ENCODE data around the gene LARP1.
A peak's percentile ranks its signal among the peaks of the same experiment; 100 is the strongest.
"Not testable (repeated sequence)": the region's sequence is repeated elsewhere in the genome, so short reads cannot be mapped to it uniquely, and the experiment has no call there.

The LARP1 gene

GRCh38 chr5:154830596-154830995 lies 75.4 kb downstream of the LARP1 start:
- no peak for DNase-seq

DNA sequence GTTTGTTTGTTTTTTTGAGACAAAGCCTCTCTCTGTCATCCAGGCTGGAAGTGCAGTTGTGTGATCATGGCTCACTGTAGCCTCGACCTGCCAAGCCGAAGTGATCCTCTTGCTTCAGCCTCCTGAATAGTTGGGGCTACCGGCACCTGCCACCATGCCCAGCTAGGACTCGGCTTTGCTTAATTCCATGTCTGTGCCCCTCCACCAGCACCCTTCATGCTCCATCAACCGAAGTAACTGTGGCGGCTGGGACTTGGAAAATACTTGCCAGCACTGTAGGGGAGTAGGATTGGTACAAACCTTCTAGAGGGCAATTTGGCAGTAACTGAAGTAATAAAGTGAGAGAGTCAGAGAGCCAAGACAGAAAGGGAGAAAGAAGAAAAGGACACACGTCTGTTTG lies 76.3 kb downstream of the LARP1 start:
- DNase-seq: no peak

DNA sequence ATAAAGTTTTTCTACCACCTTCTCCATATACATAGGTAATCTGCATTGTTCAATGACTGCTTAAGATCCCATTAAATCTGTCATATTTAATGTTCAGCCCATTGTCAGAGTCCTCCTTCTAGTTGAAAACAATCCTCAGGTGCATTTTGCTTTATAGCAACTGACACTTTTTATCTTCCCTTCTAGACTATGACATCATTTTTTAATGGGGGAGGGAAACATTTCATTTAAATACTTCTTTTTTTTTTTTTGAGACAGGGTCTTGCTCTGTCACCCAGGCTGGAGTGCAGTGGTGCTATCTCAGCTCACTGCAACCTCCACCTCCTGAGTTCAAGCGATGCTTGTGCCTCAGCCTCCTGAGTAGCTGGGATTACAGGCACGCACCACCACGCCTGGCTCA lies 77.6 kb downstream of the LARP1 start:
- not testable (repeated sequence) for DNase-seq

GRCh38 chr5:154834053-154834452 lies 78.9 kb downstream of the LARP1 start:
- DNase-seq: no peak

GRCh38 chr5:154835701-154836052 lies 80.5 kb downstream of the LARP1 start:
- DNase-seq: not testable (repeated sequence)

DNA sequence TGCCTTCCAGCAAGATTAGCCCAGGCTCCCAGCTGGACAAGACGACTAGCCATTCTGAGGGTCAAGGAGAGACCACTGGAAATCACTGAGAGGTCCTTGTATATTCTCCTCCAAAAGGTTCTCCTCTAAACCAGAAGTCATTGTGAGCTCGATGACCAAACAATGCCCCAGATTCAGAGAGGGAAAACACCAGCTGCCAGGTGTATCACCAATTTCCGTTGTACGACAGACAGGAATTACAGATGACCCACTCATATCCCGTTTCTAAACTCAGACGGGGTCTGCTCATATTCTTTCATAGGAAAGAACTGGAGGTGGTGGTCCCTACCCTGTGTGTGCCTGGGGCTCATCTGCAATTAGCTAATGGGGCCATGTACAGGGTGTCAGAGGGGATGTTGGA lies 81.0 kb downstream of the LARP1 start:
- no peak for DNase-seq

DNA sequence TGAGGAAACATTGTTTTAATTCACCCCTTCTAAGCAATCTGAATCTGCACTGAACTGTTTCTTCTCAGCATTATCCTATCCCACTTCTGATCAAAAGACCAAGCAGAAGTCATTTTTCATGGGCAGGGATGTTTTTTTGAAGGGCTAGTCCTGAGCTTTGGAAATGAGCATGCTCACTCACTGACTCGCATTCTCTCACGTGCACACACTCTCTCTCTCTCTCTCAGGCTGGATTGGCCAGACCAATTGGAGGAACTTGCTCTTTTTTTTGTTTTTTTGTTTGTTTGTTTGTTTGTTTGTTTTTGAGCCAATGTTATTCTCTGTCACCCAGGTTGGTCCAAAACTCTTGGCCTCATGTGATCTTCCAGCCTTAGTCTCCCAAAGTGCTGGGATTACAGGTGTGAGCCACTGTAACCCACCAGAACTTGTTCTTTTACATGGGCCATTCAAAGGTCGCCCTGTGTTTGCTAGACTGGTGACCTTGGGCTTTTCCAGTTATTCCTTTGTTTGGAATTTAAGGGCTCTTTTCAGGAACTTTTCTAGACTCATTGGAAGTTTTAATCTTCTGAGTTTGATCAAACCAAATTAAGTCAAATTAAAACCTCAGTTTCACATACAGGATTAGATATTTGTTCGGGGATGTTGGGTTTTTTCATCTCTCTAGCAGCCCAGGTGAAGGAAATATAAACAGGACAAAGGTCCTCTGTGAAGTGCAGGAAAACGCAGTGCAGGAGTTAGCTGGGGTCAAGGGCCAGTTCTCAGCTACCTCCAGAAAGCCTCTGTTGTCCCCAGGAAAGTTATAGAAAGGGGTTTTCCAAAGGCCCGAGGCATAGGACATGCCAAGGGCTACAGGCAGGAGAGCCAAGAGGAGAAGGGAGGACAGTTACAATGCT lies 82.1 kb downstream of the LARP1 start:
- no peak for DNase-seq

- DNase-seq: no peak
These were observed 85.5 kb downstream of the LARP1 start for GRCh38 chr5:154840435-154841272.

- no peak for DNase-seq
These were observed 86.1 kb downstream of the LARP1 start for GRCh38 chr5:154841273-154841661.

GRCh38 chr5:154842689-154843530 lies 87.7 kb downstream of the LARP1 start:
- no peak for DNase-seq

- no peak for DNase-seq
These were observed 89.6 kb downstream of the LARP1 start for GRCh38 chr5:154844809-154845208.

DNA sequence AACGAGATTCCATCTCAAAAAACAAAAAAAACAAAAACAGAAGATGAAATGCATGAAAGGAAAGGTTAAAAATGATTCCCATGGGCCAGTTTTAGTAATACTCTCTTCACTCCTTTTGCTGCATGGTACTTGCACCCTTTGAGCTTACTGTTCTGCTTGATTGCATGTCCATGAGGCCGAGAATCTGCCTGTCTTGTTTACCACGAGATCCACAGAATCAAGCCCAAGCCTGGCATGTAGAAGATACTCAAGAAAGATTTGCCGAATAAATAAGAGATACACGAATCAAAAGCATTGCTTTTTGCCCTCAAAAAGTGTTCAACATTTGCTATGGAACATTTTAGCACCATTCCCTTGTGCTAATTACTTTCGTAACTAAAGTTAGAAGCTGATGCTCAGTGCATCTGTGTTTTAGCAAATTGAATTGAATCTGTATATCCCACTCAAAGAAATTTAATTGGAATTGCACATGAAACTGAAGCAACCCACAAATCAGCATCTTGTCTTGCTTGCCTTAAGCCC lies 94.1 kb downstream of the LARP1 start:
- DNase-seq: no peak

GRCh38 chr5:154849791-154850201 lies 94.6 kb downstream of the LARP1 start:
- DNase-seq: no peak

DNA sequence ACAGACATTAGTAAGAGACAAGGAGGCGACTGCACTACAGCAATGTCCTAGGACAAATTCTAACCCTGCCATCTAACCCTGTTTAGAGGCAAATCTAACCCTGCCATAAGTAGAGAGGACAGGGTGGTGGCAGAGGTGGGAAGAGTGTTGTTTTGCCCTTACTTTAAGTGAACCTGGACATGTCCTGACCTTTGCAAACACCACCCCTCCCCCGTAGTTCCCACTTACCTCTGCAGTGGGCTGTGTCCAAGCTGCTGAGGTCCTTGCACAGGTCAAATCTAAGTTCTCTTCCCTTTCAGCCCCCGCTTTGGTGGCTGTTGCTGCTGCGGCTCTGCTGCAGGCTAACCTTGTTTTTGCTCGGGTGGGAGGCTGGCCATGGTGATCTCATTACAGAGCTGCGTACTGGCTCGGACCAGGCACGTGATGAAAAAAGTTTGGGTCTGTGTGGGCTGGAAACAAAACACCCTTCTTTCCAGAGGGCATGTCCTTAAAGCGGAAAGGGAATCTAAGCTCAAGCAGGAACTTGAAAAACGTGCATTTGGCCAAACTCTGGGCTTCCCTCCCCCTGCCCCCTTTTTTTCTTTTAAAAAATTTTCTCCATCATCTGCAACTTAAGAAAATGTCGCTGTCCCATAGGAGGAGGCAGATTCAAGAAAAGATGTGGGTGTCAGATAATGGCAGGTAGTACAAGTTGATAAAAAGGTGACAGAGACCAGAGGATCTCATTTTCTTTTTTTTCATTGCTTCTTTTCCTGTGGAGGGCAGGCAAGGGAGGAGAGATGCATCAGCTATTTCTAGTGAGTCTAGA lies 95.3 kb downstream of the LARP1 start, which contains the start of gene FAXDC2:
Gene FAXDC2 (minus strand): TSS at position 349 of the 808 bp plus-strand sequence. CDS start 12,425 bp downstream, outside the sequence.
- no peak for DNase-seq

- no peak for DNase-seq
These were observed 96.2 kb downstream of the LARP1 start for GRCh38 chr5:154851351-154851750.

GRCh38 chr5:154857530-154858296 lies 102.5 kb downstream of the LARP1 start:
- peak; percentile 64 for DNase-seq

DNA sequence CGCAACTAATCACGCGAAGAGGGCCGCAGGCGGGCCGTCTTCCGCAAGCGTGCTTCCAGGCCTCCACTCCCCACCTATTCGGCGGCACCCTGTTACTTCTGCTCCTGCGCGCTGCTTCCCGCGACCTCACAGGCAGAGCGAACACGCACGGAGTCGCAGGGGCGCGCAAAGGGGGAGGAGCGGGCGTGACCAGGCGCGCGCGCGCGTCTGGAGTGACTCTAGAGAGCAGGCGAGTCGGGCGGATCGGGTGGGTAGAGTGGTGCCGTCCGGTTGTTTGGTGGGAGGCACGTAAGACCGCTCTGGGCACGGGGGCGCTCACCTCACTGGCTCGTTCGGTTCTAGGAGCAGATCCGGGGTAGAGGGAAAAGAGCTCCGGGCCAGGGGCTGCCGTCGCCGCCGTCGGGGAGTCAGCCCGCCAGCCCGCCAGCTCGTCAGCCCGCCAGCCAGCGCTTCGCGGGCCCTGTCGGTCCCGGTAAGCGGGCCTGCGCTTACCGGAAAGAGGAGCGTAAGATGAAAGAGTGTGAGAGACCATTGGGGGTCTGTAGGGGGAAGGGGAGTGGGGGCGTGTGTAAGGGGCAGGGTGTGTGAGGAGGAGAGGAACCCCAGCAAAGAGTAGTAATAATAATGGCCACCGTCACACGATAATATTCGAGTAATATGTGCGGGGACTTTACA lies 103.3 kb downstream of the LARP1 start, which contains the start of gene CNOT8:
Gene CNOT8 (plus strand): TSS at position 331 of the 675 bp plus-strand sequence. CDS start 4,652 bp downstream, outside the sequence.
- DNase-seq: peak; percentile 95

DNA sequence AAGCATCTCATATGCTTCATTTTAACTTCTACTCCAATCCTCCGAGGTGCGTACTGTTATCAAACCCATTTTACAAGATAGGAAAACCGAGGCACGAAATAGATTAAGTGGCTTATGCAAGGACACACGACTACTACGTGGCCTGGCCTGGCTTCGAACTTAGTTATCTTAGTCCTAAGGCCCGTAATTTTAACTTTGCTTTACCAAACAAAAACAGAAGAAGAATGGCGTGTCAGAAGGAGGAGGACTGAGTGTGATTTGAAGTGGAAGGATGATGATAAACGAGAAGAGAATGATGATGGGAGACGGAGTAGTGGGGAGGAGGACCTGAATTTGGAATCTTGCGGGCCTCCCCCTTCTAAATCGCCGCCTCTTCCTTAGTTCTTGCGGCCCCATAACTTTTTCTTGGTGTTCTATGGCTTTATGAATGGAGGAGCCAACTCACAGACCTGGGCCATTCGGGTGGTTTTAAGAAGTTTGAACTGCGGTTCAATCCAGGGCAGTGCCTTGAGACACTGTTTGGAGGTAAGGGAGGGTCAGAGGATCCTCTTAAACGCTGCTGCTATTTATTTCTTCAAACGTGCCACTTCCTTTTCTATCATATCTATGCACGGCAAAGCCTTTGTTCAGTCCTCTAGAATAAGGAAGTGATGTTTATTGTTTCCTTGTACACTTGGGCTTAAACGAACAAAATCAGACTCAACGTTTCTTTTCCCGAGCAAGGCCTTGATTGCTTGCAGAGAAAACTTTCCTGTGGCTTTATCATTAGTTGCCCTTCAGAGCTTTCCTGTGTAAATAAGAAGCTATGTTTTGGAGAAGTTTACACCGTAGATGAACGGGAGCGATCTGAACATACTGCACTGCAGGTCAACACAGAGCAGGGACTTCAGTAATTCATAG lies 104.0 kb downstream of the LARP1 start:
- DNase-seq: no peak

- no peak for DNase-seq
These were observed 104.9 kb downstream of the LARP1 start for GRCh38 chr5:154860123-154860522.

Measured in activated gamma-delta T cell (primary cell).